CD4-positive, alpha-beta T cell treated with Interleukin-6 at 100 ng/mL for 8 hours (primary cell): ENCODE measurements around the gene RAPGEF4.

ENCODE experiments used
- DNase-seq: peaks from one replicate; pipeline ENCODE4 v3.0.0-alpha.2; 2020; ENCODE audit warnings: mixed read lengths, low spot score

RAPGEF4 gene

DNA sequence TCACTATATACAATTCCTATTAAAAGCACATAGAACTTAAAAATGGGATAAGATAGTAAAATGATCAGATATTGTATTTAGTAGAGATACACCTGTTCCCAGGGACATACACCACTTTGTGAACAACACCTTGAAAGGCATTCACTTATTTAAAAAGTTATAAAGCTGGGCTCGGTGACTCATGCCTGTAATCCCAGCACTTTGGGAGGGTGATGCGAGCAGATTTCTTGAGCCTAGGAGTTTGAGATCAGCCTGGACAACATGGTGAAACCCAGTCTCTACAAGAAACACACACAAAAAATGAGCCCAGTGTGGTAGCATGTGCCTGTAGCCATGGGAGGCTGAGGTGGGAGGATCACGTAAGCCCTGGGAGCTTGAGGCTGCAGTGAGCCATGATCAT, 90.9 kb downstream of the RAPGEF4 start:
- DNase-seq: no peak

DNA sequence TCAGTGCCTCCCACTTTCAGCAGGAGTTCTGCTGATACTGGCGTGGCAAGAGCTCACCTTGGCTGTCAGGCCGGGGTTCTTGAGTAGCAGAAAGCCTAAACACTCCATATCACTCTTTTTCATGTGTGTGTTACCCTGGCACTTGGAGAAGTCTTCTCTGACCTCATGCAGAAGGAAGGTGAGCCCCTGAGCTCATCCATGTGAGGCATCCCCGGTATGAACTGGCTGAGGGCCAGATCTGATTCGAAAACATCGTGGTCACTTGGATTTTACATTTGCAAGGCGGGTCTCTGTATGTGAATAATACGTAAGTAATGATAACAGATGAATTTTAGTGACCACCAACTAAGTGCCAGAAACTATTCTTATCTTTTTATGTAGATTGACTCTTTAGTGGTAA, 93.6 kb downstream of the RAPGEF4 start:
- DNase-seq: no peak

DNA sequence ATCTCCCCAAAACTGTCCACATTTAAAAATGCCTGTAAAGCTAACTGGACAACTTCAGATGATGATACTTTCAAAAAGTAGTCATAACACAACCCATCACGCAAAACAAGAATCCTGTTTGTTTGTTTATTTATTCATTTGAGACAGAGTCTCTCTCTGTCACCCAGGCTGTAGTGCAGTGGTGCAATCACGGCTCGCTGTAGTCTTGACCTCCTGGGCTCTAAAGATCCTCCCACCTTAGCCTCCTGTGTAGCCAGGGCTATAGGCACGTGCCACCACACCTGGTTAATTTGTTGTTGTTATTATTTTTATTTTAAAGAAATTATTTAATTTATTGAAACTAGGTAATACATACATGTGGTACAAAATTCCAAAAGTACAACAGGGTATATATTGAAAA, 94.8 kb downstream of the RAPGEF4 start:
- DNase-seq: no peak

DNA sequence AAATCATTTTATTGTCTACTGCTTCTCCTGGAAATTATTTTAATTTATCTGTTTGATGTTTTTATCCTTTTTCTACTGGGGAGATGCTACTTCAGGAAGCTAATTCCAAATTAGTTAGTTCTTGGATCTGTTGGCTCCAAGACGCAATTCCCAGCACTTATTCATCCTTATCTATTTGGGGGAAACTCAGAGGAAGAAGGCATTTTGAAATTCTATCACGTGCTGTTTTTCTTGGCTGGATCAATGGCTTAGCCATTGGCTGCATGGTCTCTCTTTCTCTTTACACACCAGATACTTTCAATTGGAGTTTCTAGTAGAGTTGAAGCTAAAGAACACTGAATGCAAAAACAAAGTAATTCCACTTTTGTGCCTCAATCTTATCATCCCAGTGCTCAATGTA, 98.3 kb downstream of the RAPGEF4 start:
- DNase-seq: no peak

DNA sequence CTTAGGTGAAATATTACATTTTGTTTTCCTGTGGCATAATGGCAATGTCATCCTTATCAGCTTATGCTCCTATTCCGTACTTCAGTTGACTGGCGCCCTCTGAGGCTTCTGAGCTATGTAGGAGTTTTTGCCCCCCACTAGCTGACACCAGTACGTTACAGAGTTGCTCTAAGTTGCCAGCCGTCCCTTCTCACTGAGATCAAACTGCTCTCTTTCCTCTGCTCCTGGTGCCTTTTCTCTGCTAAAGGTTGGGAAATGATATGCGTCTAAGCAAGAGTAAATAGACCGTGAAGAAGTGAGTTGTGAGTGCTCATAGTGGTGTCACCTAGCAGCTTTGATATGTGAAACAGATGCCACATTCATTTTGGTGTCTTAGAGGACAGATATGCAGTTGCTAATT, 99.2 kb downstream of the RAPGEF4 start:
- DNase-seq: no peak

DNA sequence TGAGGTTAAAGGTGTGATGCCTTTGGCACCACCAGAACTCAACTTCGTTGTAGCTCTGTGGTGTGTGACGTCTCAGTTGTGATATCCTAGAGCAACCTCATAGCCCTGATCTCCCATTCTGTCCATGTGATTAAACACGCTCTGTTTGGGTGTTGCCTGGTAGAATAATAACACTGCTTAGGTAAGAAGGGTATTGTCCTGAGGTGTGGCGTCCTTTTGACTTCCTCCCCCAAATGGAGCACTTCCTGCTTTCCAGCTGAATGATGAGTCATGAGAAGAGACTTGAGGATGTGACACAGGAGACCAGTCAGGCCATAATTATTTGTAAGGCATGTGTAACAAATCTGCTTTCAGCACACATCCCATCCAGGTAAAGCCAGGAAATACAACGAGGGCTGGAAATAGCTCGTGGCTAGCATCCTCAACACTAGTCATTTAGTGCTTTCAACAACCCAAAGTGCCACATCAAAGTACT, 100.7 kb downstream of the RAPGEF4 start:
- no peak for DNase-seq

DNA sequence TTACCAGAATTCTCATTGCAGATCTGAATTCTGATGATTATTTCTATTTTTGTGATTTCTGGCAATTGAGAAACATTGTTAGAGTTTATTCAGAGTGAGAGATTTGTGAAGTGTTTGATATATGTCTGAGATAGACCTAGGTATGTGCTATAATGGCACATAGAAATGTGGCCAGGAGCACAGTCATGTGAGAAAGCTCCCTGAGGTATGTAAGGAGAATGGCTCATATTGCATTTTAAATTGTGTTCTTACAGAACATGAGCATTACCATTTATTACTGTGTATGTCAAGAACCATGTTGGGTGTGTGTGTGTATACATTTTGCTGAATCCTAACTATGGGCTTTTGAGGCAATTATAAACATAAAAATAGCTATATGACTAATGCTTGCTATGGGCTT, 101.2 kb downstream of the RAPGEF4 start:
- no peak for DNase-seq

DNA sequence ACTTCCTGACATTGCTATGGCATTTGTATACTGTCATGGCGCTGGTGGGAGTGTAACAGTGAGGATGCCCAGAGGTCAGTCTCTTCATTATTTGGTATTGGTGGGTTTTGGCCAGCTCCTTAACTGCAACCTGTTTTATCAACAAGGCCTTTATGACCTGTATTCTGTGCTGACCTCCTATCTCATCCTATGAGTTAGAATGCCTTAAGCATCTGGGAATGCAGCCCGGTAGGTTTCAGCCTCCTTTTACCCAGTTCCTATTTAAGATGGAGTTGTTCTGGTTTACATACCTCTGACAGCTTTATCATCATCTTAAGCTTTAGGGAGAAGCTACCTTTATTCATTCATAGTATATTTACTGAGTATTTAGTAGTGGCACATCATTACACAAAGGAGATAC, 103.8 kb downstream of the RAPGEF4 start:
- DNase-seq: no peak

DNA sequence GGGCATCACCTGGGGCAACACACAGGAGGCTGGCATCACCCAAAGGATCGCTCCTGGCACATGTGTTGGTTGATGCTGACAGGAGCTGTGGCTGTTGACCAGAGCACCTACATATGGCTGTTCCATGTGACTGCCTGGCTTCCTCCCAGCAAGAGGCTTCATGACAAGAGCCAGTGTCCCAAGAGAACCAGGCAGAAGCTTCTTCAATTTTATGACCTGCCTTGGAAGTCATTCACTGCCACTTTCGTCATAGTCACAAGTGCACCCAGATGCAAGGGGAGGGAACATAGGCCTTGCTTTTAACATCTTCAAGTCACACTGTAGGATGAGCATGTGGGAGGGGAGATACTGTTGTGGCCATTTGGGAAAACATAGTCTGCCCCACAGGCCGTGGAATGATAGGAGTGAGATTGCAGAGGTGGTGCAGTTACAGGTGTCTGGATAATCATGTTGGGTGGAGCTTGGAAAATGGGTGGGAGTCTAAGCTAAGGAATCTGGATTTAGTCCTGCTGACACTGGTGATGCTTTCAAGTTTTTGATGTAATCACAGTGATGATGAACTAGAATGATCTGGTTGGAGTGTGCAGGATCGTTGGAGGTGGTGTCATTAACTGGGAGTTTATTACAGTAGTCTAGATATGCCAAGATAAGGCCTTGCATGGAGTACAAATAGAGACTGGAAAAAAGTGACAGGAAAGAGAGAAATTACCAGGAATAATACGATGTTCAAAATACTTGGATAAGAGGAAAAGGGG, 107.0 kb downstream of the RAPGEF4 start:
- no peak for DNase-seq

DNA sequence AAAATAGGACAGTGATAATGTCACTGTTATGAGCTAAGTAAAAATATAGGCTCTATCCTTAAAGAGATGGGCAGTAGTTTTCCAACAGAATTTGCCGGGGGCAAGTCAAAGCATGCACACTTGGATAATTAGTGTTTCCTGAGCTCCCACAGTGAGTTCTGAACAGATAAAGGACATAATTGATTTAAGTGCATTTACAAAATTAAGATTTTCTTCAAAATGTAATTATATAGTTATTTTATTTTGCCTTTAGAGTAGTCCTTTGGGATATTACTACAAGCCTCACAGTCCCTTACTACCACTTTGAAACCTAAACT, 107.6 kb downstream of the RAPGEF4 start:
- no peak for DNase-seq

DNA sequence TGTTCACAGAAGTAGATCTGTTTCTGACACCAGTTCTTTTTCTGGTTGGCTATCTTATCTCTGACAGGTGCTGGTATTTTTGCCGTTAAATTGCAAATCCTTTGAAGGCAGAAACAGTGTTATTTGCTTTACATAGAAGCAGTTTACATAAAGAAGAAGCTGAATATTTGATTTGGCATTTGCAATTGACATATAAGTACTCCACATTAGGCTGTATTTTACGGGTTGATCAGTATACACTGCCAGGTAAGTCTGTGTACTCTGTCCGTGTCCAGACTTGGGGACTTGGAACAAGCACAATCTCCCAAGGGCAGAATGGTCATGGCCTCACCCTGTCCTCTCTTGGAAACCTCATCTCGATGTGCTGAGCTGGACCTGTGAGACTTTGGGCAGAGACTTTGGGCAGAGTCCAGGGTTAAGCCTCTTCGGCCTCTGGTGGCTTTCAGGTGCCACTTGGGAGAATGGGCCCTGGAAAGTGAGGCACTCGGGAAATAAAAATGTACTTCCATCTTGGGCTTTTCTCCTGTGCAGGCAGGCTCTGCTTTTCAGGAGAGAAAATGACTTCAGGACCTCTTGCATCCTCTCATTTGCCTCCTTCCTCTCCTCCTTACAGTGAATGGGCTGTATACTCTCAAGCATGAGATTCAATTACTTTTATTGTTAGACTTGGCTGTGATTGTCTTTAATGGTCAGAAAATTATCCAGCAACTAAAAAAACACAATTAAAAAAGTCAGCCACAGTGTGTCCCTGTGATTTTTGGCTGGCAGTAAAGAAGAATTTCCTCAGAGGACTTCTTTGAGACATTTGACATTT, 108.5 kb downstream of the RAPGEF4 start:
- no peak for DNase-seq

DNA sequence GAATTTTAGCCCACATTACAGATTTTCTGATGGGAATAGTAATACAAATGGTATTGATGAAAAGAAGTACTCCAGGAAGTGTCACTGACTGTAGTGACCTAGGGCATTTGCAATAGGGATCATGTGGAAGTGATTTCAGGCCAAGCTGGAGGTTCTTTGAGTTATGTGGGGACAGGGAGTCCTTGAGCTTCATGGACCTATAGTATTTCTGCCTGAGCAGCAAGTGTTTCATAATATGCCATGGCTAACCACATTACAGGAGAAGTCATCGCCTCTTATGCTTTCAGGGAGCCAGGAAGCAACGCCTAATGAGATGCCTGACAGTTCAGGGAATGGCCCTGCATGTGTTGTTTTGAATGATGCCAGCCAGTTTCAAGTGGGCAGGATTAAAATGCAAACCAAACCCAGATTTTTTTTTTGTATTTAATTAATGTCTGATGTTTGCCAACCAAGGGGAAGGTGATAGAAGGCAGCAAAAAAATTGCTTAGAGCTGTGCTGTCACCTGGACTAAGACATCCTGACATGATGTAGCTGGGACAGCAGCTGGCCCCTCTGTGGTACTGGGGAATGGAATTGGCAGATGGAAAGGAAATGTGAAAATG, 109.5 kb downstream of the RAPGEF4 start:
- no peak for DNase-seq

DNA sequence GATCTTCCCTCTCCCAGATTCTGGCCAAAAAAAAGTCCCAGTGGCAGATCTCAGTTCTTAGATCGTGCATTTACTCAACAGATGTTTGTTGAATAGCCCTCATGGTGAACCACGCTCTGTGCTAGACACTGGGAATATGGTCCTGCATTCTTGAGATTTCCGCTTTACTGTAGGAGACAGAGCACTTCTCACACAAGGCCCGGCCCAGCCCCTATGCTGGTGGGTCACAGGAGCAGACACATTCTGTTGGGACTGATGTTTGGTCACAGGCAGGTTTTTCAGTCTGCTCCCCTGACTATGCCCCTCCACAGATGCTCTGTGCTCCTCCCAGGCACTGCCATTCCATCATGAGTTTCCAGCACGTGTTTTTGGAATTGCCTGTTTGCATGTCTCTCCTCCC, 110.9 kb downstream of the RAPGEF4 start:
- DNase-seq: no peak

DNA sequence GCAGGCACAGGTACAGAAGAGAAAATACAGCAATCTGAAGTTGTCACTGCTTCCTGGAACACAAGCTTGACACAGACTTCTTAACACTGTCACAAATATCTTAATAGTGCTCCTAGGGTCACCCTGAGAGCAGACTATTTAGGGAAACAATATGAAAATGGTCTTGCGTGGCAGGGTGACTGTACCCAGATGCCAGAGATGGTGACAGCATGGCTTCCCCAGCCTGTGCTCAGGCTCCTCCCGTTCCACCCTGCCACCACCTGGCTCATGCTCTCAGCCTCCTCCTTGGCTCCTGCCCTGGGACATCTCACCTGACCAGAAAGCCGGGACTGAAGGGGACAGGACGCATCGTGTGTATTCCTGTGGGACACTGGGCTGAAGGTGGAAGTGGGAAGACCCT, 111.5 kb downstream of the RAPGEF4 start:
- no peak for DNase-seq

DNA sequence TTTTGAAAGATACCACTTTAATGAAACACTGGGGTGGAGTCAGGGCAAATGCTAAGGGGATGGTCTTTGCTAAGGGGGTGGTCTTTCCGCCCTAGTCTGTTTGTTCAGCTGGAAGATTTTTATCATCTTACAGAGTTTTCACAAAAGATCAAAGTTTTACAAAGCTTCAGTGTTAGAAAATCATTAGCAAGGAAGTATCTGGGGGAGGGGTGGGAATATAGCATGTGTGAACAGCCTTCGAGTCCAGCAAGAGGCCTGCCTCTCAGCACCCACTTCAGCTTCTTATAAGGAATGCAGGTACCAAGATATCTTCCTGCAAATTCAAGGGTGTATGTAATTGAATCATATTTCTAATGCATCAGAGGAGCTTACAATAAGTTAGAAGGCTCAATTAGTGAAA, 112.9 kb downstream of the RAPGEF4 start:
- DNase-seq: no peak

DNA sequence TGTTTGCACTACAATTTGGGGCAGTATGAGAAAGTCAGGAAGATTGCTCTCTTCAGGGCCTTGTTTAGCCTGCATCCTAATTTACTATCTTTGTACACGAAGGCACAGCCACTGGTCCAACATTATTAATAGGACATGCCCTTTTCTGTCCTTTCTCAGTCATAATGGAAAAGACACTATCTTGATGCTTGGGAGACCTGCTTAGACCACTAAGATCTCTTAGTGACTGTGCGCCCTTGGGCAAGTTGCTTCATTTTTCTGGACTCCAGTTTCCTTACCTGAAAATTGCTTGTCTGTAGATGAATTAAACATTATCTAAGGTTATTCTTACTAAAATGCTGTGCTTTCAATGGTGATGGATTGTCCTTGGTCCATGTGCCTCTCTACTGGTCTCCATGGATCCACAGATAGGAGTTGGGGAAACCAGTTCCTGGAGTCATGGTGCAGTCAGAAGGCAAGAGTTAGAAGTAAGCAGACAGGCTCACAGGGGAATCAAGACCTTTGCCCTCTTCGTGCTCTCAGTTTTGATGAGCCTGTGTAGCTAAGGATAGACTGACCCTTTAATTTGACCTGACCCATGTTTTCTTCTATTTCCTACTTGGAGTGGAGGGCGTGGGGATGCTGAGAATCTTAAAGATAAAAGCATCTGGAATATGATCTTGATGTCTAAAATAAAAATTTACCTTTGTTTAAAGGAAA, 114.0 kb downstream of the RAPGEF4 start:
- DNase-seq: no peak

DNA sequence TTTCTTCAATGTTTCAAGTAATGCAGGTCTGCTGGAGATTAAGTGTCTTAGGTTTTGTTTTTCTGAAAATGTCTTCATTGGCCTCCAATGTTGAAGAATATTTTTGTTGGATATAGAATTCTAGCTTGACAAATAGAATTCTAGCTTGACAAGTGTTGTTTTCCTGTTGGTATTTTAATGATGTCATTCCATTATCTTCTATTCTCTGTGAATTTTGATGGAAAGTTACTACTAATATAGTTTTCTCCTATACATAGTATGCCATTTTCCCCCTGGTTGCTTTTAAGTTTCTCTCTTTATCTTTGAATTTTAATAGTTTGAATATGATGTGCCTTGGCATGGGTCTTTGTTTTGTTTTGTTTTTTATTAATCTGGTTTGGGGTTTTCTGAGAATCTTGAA, 119.9 kb downstream of the RAPGEF4 start:
- no peak for DNase-seq

DNA sequence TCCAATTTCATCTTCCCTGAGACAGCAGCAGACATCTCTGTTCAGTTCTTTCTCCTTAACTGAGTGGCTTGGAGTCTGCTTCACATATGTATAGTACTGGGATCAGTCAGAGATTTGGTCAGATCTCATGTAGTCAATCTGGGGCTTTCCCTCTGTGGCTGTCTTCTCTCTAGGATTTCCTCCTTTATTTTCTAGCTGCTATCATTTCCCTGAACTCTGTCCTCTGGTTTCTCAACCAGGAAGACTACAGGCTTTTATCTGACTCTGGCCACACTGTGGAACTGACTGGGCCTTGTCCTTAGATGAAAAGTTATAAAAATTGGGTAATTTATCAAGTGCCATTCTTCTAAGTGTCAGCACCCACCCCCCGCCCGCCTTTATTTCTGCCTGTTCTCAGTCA, 121.0 kb downstream of the RAPGEF4 start:
- no peak for DNase-seq

DNA sequence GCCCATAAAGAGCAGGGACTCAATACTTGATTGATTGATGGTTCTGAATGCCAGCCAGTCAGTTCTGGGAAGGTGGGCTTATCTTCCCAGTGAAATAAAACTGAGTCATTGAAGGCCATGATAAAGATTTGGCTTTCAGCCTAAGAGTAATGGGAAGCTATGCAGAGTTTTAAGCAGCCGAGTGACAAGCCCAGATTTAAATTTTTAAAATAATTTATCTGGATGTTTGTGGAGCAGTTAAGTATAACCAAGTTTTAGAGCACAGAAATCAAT, 122.8 kb downstream of the RAPGEF4 start:
- DNase-seq: no peak

DNA sequence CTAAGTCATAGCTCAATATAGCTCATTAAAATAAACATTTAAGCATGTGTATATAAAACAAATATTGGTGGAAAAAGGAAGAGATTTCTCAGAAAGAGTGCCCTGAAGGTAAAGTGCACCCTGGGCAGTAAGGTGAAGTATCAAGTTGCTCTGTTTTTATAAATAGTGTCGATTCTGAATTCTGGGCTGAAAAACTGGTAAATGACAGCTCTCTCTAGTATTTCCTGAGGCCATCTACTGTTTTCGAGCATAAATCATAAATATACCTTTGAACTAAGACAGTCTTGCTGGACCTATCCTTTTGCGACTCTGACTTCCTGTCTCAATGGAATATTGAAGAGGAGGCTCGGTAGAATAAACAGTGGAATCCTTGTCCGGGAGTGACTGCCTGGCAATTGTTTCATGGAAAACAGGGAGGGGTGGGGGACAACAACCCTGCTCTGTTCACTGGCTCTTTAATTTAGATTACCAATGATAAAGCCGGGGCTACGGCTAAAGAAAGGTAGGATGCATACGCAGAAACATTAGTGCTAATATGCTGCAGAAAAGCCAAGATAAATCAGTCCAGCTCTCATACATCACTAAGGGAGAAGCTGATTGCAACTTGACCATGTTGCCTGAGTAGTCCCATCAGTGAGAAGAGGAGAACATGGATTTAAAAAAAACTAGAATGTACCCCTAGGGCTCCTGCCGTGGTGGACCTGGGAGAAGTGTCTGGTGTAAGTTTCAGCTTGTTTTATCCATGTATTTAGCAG, 124.1 kb downstream of the RAPGEF4 start:
- DNase-seq: no peak

DNA sequence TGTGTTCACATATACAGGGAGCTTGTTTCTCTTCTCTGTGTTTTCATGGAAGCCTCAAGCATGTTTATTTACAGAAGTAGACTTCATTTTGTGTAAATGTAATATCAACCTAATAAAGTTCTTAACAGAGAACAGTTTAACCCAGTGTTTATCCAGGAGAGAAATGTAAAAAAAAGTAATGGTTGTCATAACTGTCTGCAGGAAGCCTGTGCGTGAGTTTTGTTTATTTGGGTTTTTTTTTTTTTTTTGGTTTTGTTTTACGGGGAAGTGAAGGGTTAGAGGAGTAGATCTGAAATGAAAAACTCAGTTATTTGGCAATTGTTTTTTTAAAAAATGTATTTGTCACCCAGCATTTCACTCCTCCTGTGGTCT, 124.7 kb downstream of the RAPGEF4 start:
- no peak for DNase-seq

DNA sequence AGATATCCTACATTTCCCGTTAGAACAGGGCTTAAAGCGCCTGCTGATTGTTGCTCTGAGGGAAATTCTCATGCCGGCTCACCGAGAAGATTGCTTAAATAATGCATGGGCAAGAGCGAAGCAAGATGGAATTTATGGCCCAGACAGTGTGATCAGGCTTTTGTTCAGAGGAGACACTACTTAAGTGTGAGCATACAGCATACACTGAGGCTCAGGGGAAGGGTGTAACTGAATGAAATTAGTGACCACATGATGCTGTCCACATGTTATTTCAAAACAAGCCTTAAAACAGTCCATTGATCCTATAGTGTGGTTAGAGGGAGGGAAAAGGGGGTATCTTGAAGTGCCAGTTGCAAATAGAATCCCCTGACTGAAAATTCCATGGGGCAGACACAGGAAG, 125.5 kb downstream of the RAPGEF4 start:
- DNase-seq: no peak
